Glutamatergic neuron (in vitro differentiated cells): ENCODE data around the gene TGM6. TPM values are rescaled to one million over a fixed set of nuclear protein-coding genes. Genes with fewer than 3 reads are reported as not detected.

Source experiments
- DNase-seq: peaks from one replicate; pipeline ENCODE4 v3.0.0; 2022
- H3K27ac Mint-ChIP-seq: one replicate; pipeline ENCODE4 v1.8.0; 2020; ENCODE audit warnings: mild to moderate bottlenecking, mixed read lengths, inconsistent platforms; ENCODE audit not compliant: unreplicated experiment
- H3K27me3 Mint-ChIP-seq: one replicate; pipeline ENCODE4 v1.8.0; 2020; ENCODE audit warnings: mild to moderate bottlenecking, moderate library complexity, mixed read lengths, inconsistent platforms; ENCODE audit not compliant: unreplicated experiment
- H3K36me3 Mint-ChIP-seq: one replicate; pipeline ENCODE4 v1.8.0; 2020; ENCODE audit warnings: mild to moderate bottlenecking, mixed read lengths, inconsistent platforms; ENCODE audit not compliant: unreplicated experiment
- H3K4me1 Mint-ChIP-seq: one replicate; pipeline ENCODE4 v1.8.0; 2020; ENCODE audit warnings: mild to moderate bottlenecking, low read depth, mixed read lengths, inconsistent platforms; ENCODE audit not compliant: unreplicated experiment
- H3K4me3 Mint-ChIP-seq: one replicate; pipeline ENCODE4 v1.8.0; 2020; ENCODE audit warnings: mild to moderate bottlenecking, mixed read lengths, inconsistent platforms; ENCODE audit not compliant: unreplicated experiment
- H3K9me3 Mint-ChIP-seq: one replicate; pipeline ENCODE4 v1.8.0; 2020; ENCODE audit warnings: mild to moderate bottlenecking, moderate library complexity, mixed read lengths, inconsistent platforms; ENCODE audit not compliant: unreplicated experiment
- total RNA-seq: library from RNA; stranded (reverse); fragmentation: NEBNext Ultra II Directional; extraction: Animal tissue kit (Norgen Biotek cat#: 25700); gene quantifications from one replicate; pipeline ENCODE4 v1.2.1, GENCODE V29; 2021; ENCODE audit not compliant: unreplicated experiment
- TF ChIP-seq, protein P1 (sequence below): fragments of 200-600 bp; sonication (generic); IDR thresholded peaks from one replicate; pipeline ENCODE4 v1.5.0; 2021; ENCODE audit not compliant: partially characterized antibody, unreplicated experiment

The TGM6 gene
- total RNA-seq, 1 donor from 2014 or later = not detected

GRCh38 chr20:2398449-2398848, 17.7 kb downstream of the TGM6 start:
- H3K4me3 Mint-ChIP-seq = no peak overlapping the region
- H3K36me3 Mint-ChIP-seq = no peaks in the 10 kb centered on the region
- TF ChIP-seq, protein P1, sequence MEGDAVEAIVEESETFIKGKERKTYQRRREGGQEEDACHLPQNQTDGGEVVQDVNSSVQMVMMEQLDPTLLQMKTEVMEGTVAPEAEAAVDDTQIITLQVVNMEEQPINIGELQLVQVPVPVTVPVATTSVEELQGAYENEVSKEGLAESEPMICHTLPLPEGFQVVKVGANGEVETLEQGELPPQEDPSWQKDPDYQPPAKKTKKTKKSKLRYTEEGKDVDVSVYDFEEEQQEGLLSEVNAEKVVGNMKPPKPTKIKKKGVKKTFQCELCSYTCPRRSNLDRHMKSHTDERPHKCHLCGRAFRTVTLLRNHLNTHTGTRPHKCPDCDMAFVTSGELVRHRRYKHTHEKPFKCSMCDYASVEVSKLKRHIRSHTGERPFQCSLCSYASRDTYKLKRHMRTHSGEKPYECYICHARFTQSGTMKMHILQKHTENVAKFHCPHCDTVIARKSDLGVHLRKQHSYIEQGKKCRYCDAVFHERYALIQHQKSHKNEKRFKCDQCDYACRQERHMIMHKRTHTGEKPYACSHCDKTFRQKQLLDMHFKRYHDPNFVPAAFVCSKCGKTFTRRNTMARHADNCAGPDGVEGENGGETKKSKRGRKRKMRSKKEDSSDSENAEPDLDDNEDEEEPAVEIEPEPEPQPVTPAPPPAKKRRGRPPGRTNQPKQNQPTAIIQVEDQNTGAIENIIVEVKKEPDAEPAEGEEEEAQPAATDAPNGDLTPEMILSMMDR = no peak
- no peaks in the 10 kb centered on the region for H3K27me3 Mint-ChIP-seq
- H3K9me3 Mint-ChIP-seq = peaks cover 2% of the 10 kb centered on the region
- H3K4me1 Mint-ChIP-seq = no peaks in the 10 kb centered on the region
- no peak overlapping the region for H3K27ac Mint-ChIP-seq
- DNase-seq = no peak

DNA sequence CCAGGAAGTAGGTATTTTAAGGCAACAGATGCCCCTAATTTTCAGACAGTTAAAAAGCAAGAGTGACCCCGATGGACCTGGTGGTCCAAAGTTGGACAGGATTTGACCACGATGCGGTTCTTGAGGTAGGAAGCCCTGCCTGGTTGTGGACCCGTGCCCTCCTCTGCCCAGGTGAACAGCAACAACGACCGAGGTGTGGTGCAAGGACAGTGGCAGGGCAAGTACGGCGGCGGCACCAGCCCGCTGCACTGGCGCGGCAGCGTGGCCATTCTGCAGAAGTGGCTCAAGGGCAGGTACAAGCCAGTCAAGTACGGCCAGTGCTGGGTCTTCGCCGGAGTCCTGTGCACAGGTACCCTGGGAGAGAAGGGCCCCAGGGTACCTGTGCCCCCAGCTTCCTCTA, 18.7 kb downstream of the TGM6 start:
- H3K9me3 Mint-ChIP-seq = peaks cover 2% of the 10 kb centered on the region
- TF ChIP-seq, protein P1 = no peak
- H3K4me3 Mint-ChIP-seq = no peak overlapping the region
- no peaks in the 10 kb centered on the region for H3K4me1 Mint-ChIP-seq
- peaks cover 2% of the 10 kb centered on the region for H3K36me3 Mint-ChIP-seq
- H3K27ac Mint-ChIP-seq = no peak overlapping the region
- no peak for DNase-seq
- no peaks in the 10 kb centered on the region for H3K27me3 Mint-ChIP-seq

- H3K4me3 Mint-ChIP-seq = no peak overlapping the region
- TF ChIP-seq, protein P1 = no peak
- H3K4me1 Mint-ChIP-seq = no peaks in the 10 kb centered on the region
- H3K27me3 Mint-ChIP-seq = no peaks in the 10 kb centered on the region
- H3K36me3 Mint-ChIP-seq = peaks cover 5% of the 10 kb centered on the region
- no peak overlapping the region for H3K27ac Mint-ChIP-seq
- no peak for DNase-seq
- peaks cover 5% of the 10 kb centered on the region for H3K9me3 Mint-ChIP-seq
These were observed 19.6 kb downstream of the TGM6 start for GRCh38 chr20:2400290-2400689.

DNA sequence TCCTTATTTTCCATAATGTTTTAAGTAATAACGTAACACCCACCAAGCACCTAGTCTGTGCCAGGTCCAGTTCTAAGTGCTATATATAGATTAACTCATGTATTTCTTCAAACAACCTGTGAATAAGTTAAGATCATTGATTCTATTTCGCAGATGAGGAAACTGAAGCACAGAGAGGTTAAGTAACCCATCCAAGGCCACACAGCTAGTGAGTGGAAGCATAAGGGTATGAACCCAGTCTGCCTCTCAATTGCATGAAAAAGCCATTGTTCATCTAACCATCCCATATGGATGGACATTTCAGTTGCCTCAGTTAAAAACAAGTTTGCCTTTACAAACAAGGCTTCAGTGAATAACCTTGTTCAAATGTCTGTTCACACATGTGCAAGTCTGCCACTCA, 20.8 kb downstream of the TGM6 start:
- no peak for DNase-seq
- TF ChIP-seq, protein P1 = no peak
- no peak overlapping the region for H3K27ac Mint-ChIP-seq
- no peaks in the 10 kb centered on the region for H3K27me3 Mint-ChIP-seq
- no peaks in the 10 kb centered on the region for H3K4me1 Mint-ChIP-seq
- no peak overlapping the region for H3K4me3 Mint-ChIP-seq
- H3K36me3 Mint-ChIP-seq = peaks cover 5% of the 10 kb centered on the region
- peaks cover 5% of the 10 kb centered on the region for H3K9me3 Mint-ChIP-seq

GRCh38 chr20:2402271-2402980, 21.7 kb downstream of the TGM6 start:
- TF ChIP-seq, protein P1 = peak; percentile 41
- Mint-ChIP-seq H3K4me1 (no peaks in the 10 kb centered on the region), H3K4me3 (no peak overlapping the region), H3K36me3 (peaks cover 5% of the 10 kb centered on the region), H3K27ac (no peak overlapping the region), H3K9me3 (peaks cover 3% of the 10 kb centered on the region), H3K27me3 (no peaks in the 10 kb centered on the region)
- no peak for DNase-seq
